Measurements from ENCODE around the gene LPAR2. TPM values are rescaled to one million over a fixed set of nuclear protein-coding genes. Genes with fewer than 3 reads are reported as not detected.

Gene LPAR2
- total RNA-seq, 4 donors from 2014 or later, result 0.78 to 3.5 (median 2.3) TPM

DNA sequence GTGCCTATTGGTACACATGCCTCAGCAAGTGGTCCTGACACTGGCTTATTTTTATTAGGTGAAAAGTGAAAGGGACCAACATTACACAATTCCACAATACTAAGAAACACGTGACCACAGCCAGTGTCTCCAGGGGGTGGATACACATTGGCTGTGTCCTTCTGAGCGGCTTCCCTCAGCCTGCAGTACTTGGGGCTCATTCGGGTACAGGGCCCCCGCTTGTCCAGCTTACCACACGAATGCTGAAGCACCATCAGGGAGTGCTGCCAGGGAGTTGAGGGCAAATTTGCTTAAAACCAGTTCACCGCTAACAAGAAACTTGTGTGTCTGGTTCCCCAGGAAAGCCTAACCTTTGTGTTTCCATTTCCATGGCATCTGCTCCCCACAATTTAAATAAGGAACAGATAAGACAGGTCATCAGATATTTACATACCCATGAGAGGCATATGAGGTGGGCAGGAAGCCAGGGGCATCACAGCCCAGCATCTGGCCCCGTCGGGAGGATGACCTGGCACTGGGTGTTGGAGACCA, 32.8 kb downstream of the LPAR2 start:
- TF ChIP-seq EP300 (IDR thresholded peaks at IDR 0.05) (no peak), POLR2AphosphoS5 (IDR thresholded peaks at IDR 0.05) (no peak), POLR2A (IDR thresholded peaks at IDR 0.05) (no peak)
- TF ChIP-seq, protein P1, sequence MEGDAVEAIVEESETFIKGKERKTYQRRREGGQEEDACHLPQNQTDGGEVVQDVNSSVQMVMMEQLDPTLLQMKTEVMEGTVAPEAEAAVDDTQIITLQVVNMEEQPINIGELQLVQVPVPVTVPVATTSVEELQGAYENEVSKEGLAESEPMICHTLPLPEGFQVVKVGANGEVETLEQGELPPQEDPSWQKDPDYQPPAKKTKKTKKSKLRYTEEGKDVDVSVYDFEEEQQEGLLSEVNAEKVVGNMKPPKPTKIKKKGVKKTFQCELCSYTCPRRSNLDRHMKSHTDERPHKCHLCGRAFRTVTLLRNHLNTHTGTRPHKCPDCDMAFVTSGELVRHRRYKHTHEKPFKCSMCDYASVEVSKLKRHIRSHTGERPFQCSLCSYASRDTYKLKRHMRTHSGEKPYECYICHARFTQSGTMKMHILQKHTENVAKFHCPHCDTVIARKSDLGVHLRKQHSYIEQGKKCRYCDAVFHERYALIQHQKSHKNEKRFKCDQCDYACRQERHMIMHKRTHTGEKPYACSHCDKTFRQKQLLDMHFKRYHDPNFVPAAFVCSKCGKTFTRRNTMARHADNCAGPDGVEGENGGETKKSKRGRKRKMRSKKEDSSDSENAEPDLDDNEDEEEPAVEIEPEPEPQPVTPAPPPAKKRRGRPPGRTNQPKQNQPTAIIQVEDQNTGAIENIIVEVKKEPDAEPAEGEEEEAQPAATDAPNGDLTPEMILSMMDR (IDR thresholded peaks at IDR 0.05), result no peak
- Histone ChIP-seq H3K4me1 (peaks cover 0 to 15% (median 5%) of the 10 kb centered on the region in 3 donors), H3K27ac (no peak overlapping the region), H3K36me3 (no peaks in the 10 kb centered on the region), H3K9me3 (no peaks in the 10 kb centered on the region), H3K4me3 (no peak overlapping the region), H3K27me3 (no peaks in the 10 kb centered on the region)
- 54 to 60% methylated on average over 2 to 8 of the region's 8 CpGs for WGBS, 2 donors (ENCODE audit: low coverage in 1 of 2)
- peak; percentile 32 for ATAC-seq

DNA sequence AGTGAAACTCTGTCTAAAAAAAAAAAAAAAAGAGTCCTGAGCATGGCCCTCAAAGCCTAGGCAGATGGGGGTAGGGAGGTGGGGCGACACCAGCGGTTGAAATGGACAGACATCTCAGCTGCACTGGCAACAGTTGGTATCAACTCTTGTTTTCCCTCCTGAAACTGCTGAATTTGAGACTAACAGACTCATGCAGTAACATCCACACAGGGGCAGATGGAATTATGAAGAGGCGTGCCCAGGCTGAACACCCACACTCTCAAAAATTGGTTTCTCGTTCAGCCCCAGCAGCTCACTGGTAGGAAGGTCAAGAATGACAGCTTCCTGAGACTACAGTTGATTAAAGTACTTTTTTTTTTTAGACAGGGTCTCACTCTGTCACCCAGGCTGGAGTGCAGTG, 33.6 kb downstream of the LPAR2 start:
- no peaks in the 10 kb centered on the region for H3K9me3 ChIP-seq
- no peaks in the 10 kb centered on the region for H3K27me3 ChIP-seq
- ATAC-seq, result no peak
- 64 to 81% methylated on average over 3 to 4 of the region's 4 CpGs for WGBS, 2 donors (ENCODE audit: low coverage in 1 of 2)
- H3K27ac ChIP-seq, result no peak overlapping the region
- no peak overlapping the region for H3K4me3 ChIP-seq
- TF ChIP-seq EP300 (IDR thresholded peaks at IDR 0.05), result no peak
- TF ChIP-seq, protein P1 (IDR thresholded peaks at IDR 0.05), result no peak
- no peak for TF ChIP-seq POLR2A (IDR thresholded peaks at IDR 0.05)
- TF ChIP-seq POLR2AphosphoS5 (IDR thresholded peaks at IDR 0.05), result no peak
- H3K4me1 ChIP-seq, result peaks cover 0 to 15% (median 5%) of the 10 kb centered on the region in 3 donors
- no peaks in the 10 kb centered on the region for H3K36me3 ChIP-seq

GRCh38 chr19:19592690-19593089, 35.3 kb downstream of the LPAR2 start:
- no peak for TF ChIP-seq EP300 (IDR thresholded peaks at IDR 0.05)
- no peak for TF ChIP-seq POLR2AphosphoS5 (IDR thresholded peaks at IDR 0.05)
- no peak for TF ChIP-seq POLR2A (IDR thresholded peaks at IDR 0.05)
- TF ChIP-seq, protein P1 (IDR thresholded peaks at IDR 0.05), result no peak
- Histone ChIP-seq H3K4me1 (peaks cover 0 to 15% (median 5%) of the 10 kb centered on the region in 3 donors), H3K27me3 (no peaks in the 10 kb centered on the region), H3K4me3 (no peak overlapping the region), H3K27ac (no peak overlapping the region), H3K9me3 (no peaks in the 10 kb centered on the region), H3K36me3 (no peaks in the 10 kb centered on the region)
- no peak for ATAC-seq
- WGBS, 2 donors (ENCODE audit: low coverage in 1 of 2), result 87 to 100% methylated on average over 1 to 3 of the region's 10 CpGs

DNA sequence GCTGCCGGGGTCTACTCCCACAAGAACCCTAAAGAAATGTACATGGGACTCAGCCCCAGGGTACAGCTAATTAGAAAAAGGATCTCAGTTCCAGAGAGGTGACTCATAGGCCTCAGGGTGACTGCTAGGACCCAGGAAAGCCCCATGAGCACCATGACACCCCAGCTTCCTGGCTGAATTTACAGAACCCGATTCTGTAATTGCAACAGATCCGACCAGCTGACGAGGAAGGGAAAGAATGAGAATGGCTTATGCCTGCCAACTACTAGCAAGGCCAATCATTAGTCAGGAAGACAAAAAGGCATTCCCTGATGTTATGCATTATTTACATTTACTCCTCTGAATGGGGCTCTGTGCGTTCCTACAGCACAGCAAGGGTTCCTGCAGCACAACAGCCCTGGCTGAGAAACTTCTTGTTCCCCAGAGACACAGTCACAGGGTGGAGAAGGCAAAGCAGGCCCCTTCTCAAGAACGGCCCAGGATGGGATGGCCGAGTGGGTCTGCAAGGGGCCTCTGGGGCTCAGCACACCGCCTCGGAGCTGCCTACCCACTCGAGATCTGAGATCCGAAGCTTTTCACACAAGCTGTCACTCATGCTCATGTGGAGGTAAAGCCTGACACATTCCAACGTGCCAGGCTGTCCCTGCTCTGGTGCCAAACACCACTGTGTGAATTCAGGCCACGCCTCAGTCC, 36.7 kb downstream of the LPAR2 start:
- no peak overlapping the region for H3K4me3 ChIP-seq
- H3K27ac ChIP-seq, result peak overlapping the region in 3 of 4 donors; percentile 28 to 36 (median 33)
- 9 to 20% methylated on average over 4 to 5 of the region's 13 CpGs for WGBS, 2 donors (ENCODE audit: low coverage in 1 of 2)
- H3K27me3 ChIP-seq, result no peaks in the 10 kb centered on the region
- H3K9me3 ChIP-seq, result no peaks in the 10 kb centered on the region
- H3K4me1 ChIP-seq, result peaks cover 0 to 15% (median 5%) of the 10 kb centered on the region in 3 donors
- peak; percentile 43 for ATAC-seq
- no peaks in the 10 kb centered on the region for H3K36me3 ChIP-seq
- no peak for TF ChIP-seq POLR2A (IDR thresholded peaks at IDR 0.05)
- peak; percentile 26 for TF ChIP-seq POLR2AphosphoS5 (IDR thresholded peaks at IDR 0.05)
- no peak for TF ChIP-seq EP300 (IDR thresholded peaks at IDR 0.05)
- TF ChIP-seq, protein P1 (IDR thresholded peaks at IDR 0.05), result no peak

GRCh38 chr19:19588546-19588945, 39.5 kb downstream of the LPAR2 start:
- Histone ChIP-seq H3K4me3 (no peak overlapping the region), H3K4me1 (peaks cover 0 to 15% (median 5%) of the 10 kb centered on the region in 3 donors), H3K36me3 (no peaks in the 10 kb centered on the region), H3K9me3 (no peaks in the 10 kb centered on the region), H3K27ac (no peak overlapping the region), H3K27me3 (no peaks in the 10 kb centered on the region)
- 63% methylated on average over 1 of the region's 2 CpGs; no CpG with 5 or more reads in 1 of the 2 donors for WGBS, 2 donors (ENCODE audit: low coverage in 1 of 2)
- no peak for ATAC-seq
- TF ChIP-seq POLR2A (IDR thresholded peaks at IDR 0.05) (no peak), EP300 (IDR thresholded peaks at IDR 0.05) (no peak), POLR2AphosphoS5 (IDR thresholded peaks at IDR 0.05) (no peak)
- TF ChIP-seq, protein P1 (IDR thresholded peaks at IDR 0.05), result no peak

Data from gastroesophageal sphincter (tissue), 4 donors.